OCI-M2 (cell line): ENCODE data around the gene CCPG1.
A peak's percentile ranks its signal among the peaks of the same experiment; 100 is the strongest.
"Not testable (repeated sequence)": the region's sequence is repeated elsewhere in the genome, so short reads cannot be mapped to it uniquely, and the experiment has no call there.

ENCODE experiments used
- DNase-seq: peaks from one replicate; lab custom pipeline; 2025; ENCODE audit not compliant: unreplicated experiment; lab: John Stamatoyannopoulos, UW

The CCPG1 gene, protein sequence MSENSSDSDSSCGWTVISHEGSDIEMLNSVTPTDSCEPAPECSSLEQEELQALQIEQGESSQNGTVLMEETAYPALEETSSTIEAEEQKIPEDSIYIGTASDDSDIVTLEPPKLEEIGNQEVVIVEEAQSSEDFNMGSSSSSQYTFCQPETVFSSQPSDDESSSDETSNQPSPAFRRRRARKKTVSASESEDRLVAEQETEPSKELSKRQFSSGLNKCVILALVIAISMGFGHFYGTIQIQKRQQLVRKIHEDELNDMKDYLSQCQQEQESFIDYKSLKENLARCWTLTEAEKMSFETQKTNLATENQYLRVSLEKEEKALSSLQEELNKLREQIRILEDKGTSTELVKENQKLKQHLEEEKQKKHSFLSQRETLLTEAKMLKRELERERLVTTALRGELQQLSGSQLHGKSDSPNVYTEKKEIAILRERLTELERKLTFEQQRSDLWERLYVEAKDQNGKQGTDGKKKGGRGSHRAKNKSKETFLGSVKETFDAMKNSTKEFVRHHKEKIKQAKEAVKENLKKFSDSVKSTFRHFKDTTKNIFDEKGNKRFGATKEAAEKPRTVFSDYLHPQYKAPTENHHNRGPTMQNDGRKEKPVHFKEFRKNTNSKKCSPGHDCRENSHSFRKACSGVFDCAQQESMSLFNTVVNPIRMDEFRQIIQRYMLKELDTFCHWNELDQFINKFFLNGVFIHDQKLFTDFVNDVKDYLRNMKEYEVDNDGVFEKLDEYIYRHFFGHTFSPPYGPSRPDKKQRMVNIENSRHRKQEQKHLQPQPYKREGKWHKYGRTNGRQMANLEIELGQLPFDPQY

DNA sequence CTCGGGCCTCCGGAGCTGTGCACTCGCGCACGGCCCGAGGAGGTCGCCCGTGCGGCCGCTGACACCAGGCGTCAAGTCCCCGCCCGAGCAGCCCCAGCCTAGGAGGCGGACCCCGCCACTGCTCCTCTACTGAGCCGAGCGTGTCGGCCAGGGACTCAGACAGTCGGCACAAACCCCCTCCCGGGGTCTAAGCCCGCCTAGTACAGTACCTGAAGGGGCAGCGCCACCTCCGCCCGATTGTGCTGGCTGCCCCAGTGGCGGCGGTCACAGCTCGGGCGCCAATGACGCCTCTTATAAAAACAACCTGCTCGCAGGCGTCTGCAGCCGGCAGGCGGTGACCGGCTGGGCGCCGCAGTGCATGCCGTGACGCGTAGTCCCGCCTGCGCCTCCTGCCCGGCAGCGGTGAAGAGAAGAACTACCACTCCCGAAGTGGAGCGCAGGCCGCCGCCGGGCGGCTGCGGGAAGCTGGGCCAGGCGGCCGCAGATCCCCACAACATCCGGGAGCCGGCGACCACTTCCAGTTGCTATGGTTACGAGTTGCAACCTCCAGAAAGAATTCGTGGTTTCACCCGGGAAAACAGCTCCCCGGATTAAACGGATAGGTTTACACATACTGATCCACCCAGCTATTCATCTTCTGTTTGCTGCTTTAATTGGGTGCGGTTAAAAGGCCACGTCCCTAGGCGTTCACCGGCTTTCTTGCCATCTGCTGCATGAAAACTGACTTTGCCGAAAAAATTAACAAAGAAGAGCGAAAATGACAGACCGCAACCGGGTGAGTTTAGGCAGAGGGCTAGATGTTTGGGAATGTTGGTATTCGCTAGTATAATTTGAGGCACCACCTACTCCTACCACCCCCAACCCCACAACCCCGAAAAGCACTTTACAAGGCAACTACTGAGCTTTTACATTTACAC lies at the start of gene CCPG1, which contains the start of gene PIERCE2:
Gene CCPG1 (minus strand): TSS at position 348 of the 917 bp plus-strand sequence. CDS start 18,935 bp downstream, outside the sequence.
Gene PIERCE2 (plus strand): TSS at position 484 of the 917 bp plus-strand sequence. CDS start 274 bp downstream, at position 758.
- peak; percentile 63 for DNase-seq

DNA sequence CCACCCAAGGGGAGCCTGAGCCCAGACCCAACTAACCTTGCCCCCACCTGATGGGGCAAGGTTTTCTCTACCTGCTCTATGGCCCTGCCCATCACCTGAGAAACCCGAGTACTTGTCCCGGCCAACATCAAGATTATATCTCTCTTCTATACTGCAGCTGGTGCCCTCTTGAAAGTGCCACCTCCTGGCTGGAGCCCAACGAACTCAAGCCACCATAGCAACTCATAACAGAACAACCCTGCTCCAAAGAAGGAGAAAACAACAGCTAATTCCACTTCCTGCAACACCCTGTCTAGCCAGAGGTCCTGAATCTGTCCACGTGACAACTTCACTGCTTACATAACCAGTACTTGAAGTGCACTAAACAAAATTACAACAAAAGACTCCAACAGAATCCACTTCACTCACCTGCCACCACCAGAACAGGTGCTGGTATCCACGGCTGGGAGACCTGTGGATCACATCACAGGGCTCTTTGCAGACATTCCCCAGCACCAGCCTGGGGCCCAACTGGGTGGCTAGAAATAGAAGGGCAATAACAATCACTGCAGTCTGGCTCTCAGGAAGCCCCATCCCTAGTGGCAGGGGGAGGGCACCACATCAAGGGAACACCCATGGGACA lies 49.4 kb upstream of the CCPG1 start:
- DNase-seq, result no peak

DNA sequence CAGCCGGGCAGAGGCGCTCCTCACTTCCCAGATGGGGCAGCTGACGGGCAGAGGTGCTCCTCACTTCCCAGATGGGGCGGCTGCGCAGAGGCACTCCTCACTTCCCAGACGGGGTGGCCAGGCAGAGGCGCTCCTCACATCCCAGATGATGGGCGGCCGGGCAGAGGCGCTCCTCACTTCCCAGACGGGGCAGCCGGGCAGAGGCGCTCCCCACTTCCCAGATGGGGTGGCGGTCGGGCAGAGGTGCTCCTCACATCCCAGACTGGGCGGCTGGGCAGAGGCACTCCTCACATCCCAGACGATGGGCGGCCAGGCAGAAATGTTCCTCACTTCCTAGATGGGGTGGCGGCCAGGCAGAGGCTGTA lies 38.9 kb upstream of the CCPG1 start:
- not testable (repeated sequence) for DNase-seq

DNA sequence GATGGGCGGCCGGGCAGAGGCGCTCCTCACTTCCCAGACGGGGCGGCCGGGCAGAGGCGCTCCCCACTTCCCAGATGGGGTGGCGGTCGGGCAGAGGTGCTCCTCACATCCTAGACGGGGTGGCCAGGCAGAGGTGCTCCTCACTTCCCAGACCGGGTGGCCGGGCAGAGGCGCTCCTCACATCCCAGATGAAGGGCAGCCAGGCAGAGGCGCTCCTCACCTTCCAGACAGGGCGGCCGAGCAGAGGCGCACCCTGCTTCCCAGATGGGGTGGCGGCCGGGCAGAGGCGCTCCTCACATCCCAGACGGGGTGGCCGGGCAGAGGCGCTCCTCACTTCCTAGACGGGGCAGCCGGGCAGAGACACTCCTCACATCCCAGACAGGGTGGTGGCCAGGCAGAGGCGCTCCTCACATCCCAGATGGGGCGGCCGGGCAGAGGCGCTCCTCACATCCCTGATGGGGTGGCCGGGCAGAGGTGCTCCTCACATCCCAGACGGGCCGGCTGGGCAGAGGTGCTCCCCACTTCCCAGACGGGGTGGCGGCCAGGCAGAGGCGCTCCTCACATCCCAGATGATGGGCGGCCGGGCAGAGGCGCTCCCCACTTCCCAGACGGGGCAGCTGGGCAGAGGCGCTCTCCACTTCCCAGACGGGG lies 38.3 kb upstream of the CCPG1 start:
- not testable (repeated sequence) for DNase-seq

DNA sequence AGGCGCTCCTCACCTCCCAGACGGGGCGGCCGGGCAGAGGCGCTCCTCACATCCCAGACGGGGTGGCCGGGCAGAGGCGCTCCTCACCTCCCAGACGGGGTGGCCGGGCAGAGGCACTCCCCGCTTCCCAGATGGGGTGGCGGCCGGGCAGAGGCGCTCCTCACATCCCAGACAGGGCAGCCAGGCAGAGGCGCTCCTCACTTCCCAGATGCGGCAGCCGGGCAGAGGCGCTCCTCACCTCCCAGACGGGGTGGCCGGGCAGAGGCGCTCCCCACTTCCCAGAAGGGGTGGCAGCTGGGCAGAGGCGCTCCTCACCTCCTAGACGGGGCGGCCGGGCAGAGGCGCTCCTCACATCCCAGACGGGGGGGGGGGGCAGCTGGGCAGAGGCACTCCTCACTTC lies 37.8 kb upstream of the CCPG1 start:
- DNase-seq, result not testable (repeated sequence)

DNA sequence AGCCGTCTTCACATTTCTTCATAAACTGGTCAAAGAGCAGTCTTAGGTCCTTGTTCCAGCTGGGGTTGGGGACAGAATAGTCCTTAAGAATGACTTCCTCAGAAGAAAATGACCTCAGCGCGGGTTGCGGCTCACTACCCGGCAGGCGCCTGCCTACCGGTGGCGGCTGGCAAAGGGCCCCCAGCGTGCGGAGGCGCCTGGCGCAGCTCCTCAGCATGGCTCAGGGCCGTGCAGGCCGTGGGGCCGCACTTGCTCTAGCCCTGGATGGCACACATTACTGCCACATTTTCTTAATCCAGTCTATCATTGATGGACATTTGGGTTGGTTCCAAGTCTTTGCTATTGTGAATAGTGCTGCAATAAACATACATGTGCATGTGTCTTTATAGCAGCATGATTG lies 35.0 kb upstream of the CCPG1 start:
- not testable (repeated sequence) for DNase-seq

DNA sequence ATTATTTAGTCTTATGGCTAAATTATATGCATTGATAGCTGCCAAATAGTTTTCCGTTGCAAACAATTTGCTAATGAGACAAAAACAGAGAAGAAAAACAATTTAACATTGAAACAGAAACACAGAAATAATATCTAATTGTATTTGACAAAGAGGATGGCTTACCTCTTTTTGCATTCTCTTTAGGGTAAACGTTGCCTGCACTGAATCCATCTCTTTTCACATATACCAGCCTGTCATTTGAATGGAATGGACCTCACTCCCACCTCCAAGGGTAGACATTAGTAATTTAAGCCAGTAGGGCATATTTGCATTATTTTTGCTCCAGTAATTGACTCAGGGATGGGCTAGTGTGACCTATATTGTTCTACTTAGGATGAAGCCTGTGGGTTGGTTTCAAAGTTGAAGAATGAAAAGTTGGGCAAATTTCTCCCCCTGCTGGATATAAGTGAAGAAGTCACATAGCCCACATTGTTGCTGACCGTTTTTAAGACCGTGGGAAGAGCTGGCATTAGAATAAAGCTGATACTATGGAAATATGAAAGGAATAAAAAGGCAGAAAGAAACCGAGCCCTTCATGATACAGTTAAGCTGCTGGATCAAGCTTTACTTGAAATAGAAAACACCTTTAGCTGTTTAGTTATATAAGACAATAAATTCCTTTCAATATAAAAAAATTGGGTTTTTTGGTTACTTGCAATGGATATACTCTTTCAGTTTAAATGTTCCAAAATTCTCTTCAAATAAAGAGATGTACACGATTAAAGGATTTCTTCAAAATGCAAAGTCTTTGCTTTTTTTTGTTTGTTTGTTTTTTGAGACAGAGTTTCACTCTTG lies 27.0 kb upstream of the CCPG1 start:
- peak; percentile 19 for DNase-seq

DNA sequence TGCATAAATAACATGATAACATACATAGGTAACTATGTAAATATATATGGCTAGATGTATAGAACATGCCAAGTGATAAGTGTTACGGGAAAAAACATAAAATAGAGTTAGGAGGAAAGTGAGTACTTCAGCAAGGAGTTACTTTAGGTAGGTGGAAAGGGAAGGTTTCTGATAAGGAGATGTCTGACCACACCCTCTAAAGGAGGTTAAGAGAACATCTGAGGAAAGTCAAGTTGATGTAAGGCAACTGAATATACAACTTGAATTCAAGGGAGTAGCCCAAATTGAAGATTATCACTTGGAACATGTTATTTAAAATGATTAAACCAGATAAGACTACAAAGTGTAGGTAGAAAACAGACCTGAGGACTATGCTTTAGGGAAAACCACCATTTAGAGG lies 13.9 kb upstream of the CCPG1 start:
- no peak for DNase-seq

DNA sequence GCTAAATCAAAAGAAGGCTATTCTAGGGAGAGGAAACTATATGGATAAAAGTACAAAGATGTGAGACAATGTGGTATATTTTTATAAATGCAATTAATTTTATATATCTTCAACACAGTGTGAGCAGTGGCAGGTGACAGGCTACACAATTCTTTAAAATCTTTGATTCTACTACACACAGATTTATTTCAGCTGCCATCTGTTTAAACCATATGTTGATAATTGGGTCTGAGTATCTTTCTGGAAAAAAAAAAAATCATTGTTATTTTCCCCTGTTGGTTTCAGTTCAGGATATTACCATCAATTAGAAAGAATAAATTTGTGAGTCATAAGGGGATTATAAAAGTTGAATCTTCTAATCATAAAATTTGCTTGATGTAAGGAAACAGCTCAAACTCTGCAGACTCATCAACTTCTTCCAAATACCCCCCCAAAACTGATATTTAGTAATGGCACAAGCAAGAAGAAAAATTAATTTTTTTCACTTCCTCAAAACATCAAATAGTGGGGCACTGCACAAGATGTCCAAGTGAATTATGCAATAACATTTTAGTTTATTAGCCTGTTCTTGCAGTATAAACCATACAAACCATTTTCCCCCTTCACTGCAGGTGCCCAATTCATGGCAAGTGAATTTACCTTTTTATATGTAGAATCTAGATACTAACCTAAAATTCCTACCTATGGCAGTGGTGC lies 12.2 kb upstream of the CCPG1 start:
- no peak for DNase-seq

DNA sequence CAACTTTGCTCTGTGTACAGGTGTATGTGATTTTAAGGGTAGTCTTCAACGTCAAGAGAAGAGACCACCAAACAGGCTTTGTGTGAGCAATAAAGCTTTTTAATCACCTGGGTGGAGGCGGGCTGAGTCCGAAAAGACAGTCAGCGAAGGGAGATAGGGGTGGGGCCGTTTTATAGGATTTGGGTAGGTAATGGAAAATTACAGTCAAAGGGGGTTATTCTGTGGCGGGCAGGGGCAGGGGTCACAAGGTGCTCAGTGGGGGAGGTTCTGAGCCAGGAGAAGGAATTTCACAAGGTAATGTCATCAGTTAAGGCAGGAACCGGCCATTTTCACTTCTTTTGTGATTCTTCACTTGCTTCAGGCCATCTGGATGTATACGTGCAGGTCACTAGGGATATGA lies 9.5 kb upstream of the CCPG1 start:
- not testable (repeated sequence) for DNase-seq

DNA sequence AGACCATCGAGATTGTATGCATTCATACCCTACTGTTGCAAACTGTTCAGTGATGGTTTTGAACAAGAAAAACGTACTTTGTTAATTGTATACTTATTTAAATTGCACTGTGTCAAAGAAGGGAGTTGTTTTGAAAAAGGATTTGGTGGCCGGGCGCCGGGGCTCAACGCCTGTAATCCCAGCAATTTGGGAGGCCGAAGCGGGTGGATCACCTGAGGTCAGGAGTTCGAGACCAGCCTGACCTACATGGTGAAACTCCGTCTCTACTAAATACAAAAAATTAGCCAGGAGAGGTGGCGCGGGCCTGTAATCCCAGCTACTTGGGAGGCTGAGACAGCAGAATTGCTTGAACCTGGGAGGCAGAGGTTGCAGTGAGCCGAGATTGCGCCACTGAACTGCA lies 817 bp upstream of the CCPG1 start:
- DNase-seq, result not testable (repeated sequence)

DNA sequence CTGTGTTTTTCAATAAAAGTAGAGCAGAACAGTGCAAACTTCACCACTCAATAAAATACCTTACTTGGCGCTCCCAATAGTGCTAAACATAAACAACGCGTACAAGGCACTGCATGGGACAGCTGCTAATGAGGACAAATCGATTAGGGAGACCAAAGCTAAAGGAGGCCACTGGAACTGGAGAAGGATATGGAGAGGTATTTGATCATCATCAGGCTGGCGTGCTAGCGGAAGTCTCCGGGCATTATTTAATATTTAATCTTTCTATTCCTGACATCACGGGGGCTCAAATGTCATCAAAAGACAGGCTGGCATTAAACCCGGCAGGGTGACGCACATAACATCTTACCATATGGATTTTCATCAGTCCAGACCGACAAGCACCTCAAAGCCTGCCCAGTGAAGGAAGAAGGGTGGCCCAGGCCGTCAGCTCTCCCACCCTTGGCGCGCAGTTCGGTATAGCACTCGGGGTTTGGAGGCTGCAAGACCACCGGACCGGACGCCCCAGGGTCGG lies 604 bp downstream of the CCPG1 start:
- DNase-seq, result no peak

DNA sequence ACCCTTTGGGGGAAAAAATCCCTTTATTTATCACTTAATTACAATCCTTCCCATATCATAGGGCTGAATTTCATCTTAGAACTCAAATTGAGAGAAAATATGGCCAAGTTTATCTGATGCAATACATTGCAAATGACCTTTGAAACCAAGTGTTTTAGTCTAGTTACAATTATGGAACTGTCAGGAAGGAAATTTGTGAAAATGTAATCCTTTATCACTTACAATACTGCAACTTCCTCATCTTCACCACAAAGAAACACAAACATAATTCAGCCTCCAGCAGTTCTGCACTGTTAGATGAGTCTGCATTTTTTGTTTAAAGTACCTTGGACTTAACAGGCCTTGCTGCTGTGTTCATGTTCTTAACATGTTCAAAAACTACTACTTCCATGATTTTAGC lies 4.6 kb downstream of the CCPG1 start:
- no peak for DNase-seq

DNA sequence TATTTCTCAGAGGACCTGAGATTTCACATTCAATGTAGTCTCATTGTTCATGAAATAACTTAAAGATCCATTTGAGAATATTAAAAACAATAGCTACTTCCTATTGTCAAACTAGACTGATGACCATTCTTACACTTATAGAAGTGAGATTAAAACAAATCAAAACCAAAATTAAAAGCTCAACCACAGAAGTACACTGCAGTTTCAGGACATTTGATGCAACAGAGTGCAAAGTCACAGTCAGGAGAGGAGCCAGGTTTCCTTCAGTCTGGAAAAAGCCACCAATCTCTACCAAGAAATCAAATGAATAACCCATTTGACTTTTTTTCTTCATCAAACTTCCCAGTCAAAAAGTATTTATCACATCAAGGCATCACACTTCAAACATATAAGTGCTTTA lies 5.5 kb downstream of the CCPG1 start:
- DNase-seq, result no peak

DNA sequence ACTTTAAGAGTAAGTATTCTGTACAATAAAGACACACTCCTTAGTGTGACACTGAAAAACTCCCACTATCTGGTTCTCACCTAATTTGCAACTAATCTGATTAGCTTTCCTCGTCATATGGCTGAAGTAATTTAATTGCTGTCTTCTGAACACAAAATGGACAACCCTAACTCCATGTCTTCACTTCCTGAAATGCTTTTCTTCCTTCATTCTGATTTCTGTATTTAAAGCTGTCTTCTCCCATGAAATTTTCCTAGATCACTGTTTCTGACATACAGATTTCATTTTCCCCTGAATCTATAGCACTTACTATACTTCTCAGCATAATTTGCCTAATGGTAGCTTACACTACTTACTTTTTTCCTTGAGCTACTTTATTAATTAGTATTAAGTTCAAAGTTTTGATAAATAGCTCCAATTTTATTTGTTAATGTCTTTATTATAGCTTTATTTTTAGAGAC lies 6.3 kb downstream of the CCPG1 start:
- no peak for DNase-seq

DNA sequence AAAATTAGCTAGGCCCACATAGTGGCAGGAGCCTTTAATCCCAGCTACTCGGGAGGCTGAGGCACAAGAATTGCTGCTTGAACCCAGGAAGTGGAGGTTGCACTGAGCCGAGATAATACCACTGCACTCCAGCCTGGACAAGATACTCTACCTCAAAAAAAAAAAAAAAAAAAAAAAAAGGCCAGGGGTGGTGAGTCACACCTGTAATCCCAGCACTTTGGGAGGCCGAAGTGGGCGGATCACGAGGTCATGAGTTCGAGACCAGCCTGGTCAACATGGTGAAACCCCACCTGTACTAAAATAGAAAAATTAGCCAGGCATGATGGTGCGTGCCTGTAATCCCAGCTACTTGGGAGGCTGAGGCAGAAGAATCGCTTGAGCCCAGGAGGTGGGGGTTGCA lies 8.1 kb downstream of the CCPG1 start:
- not testable (repeated sequence) for DNase-seq

DNA sequence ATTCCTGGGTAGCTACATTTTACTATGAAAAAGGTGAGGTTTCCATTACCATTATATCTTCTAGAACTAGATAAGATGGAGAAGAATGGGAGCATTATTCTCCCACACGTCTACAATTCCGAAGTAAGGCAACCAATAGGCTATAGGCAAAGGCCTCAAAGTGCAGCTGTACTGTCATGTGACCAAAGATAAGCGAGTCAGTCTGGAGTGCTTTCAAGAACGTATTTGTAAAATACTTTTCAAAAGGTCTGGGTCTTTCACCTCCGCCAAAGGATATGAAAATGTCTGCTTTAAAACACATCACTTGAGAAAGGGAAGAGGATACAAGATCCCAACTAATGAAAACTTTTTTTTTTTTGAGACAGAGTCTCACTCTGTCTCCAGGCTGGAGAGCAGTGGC lies 9.9 kb downstream of the CCPG1 start:
- DNase-seq, result no peak

DNA sequence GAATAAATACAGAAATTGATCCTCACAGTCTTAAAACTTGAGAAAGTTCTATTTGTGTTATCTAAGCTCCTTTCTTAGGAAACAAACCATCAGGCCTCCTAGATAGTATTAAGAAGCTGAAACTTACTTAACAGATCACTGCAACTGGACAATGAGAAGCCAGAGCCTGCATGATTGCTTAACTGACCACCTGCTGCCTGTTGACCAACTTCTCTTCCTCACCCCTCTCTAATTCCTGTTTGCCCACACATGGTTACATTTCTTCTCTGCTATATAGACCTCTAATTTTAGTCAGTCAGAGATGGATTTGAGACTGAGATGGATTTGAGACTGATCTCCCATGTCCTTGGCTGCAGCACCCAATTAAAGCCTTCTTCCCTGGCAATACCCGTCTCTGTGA lies 13.5 kb downstream of the CCPG1 start:
- no peak for DNase-seq
